A673 (cell line): Measurements from ENCODE around the gene HIPK1. TPM values are rescaled to one million over a fixed set of nuclear protein-coding genes. Genes with fewer than 3 reads are reported as not detected.
A peak's percentile ranks its signal among the peaks of the same experiment; 100 is the strongest.

Experiments
- BruUV-seq: library from RNA; stranded (reverse); fragments of 400-500 nt; replicated peaks from 2 replicates; lab custom pipeline; 2021; lab: Mats Ljungman, UMichigan
- CTCF ChIA-PET: fragments of 300-600 bp; sonication (Branson Sonifier 250); formaldehyde crosslinking; loops from one replicate; lab custom pipeline; 2022; ENCODE audit warnings: antibody characterized with exemption; lab: Charles Lee
- POLR2A ChIA-PET: fragments of 300-600 bp; sonication (Branson Sonifier 250); formaldehyde crosslinking; loops from one replicate; lab custom pipeline; 2022; ENCODE audit warnings: antibody characterized with exemption; ENCODE audit not compliant: low non-redundant PET; lab: Charles Lee
- DNase-seq: peaks from one replicate; pipeline ENCODE4 v3.0.0-alpha.2; 2015; ENCODE audit warnings: low spot score
- H3K27ac ChIP-seq: fragments of 200-600 bp; sonication (generic); 2 replicates; pipeline ENCODE4 v1.5.1; 2016; ENCODE audit warnings: mixed run types, low read depth, mild to moderate bottlenecking, mixed read lengths, antibody characterized with exemption, low read length; ENCODE audit not compliant: poor library complexity, severe bottlenecking
- H3K27me3 ChIP-seq: fragments of 200-600 bp; sonication (generic); replicated peaks from 2 replicates; pipeline ENCODE4 v1.6.1; 2017; ENCODE audit warnings: mixed run types, low read depth, mild to moderate bottlenecking, mixed read lengths, antibody characterized with exemption, low read length; ENCODE audit not compliant: insufficient read depth, poor library complexity
- H3K36me3 ChIP-seq: fragments of 200-600 bp; sonication (generic); 2 replicates; pipeline ENCODE4 v1.6.1; 2016; ENCODE audit warnings: mixed run types, mild to moderate bottlenecking, mixed read lengths, antibody characterized with exemption, low read length; ENCODE audit not compliant: insufficient read depth, poor library complexity, severe bottlenecking
- H3K4me1 ChIP-seq: fragments of 200-600 bp; sonication (generic); 2 replicates; pipeline ENCODE4 v1.6.1; 2017; ENCODE audit warnings: mixed run types, mild to moderate bottlenecking, mixed read lengths, antibody characterized with exemption, low read length; ENCODE audit not compliant: insufficient read depth, poor library complexity, severe bottlenecking
- H3K4me3 ChIP-seq: fragments of 200-600 bp; sonication (generic); 2 replicates; pipeline ENCODE4 v1.5.1; 2016; ENCODE audit warnings: low read depth, mixed run types, mild to moderate bottlenecking, mixed read lengths, low read length; ENCODE audit not compliant: poor library complexity, severe bottlenecking
- H3K9me3 ChIP-seq: fragments of 200-600 bp; sonication (generic); 2 replicates; pipeline ENCODE4 v1.6.1; 2016; ENCODE audit warnings: mixed run types, low read depth, mild to moderate bottlenecking, mixed read lengths, antibody characterized with exemption, low read length; ENCODE audit not compliant: poor library complexity, severe bottlenecking
- CTCF ChIP-seq: fragments of 300-800, 200-600 bp; sonication (generic); conservative IDR thresholded peaks from 2 replicates; pipeline ENCODE4 v1.5.1; 2017; ENCODE audit warnings: low read depth, mild to moderate bottlenecking, antibody characterized with exemption, low read length, moderate library complexity, mixed read lengths
- EZH2 ChIP-seq: fragments of 200-600 bp; sonication (generic); IDR thresholded peaks from 2 replicates; pipeline ENCODE4 v1.6.1; 2017; ENCODE audit warnings: borderline replicate concordance, low read depth, mild to moderate bottlenecking, mixed read lengths, antibody characterized with exemption, low read length; ENCODE audit not compliant: poor library complexity, severe bottlenecking
- intact Hi-C: fragments of 100-400 bp; cut with micrococcal nuclease; formaldehyde crosslinking; loops from one replicate; pipeline ENCODE4 v1.10.0; 2022; ENCODE audit not compliant: unreplicated experiment
- total RNA-seq: library from RNA; stranded (reverse); gene quantifications from 2 replicates; pipeline ENCODE4 v1.2.3, GENCODE V29; 2021

HIPK1 gene
- total RNA-seq, 1 experiment from 2014 or later, result 81.3 TPM

GRCh38 chr1:113977906-113978305 is 48.8 kb downstream of the HIPK1 start:
- H3K27ac ChIP-seq, result peak overlapping the region; percentile 96
- POLR2A ChIA-PET, result interaction anchor here (0.6 to 0.7 kb wide), 2 partner anchors 62 to 128 kb away, joined by 3 read pairs; no protein-coding TSS in a partner anchor
- no peak for DNase-seq
- no peaks in the 10 kb centered on the region for H3K27me3 ChIP-seq
- TF ChIP-seq EZH2, result no peak
- CTCF ChIA-PET, result interaction anchor here (1.4 kb wide), 1 partner anchor 176 kb away, joined by 4 read pairs; the partner anchor contains the start of gene SYT6
- no peaks in the 10 kb centered on the region for H3K9me3 ChIP-seq
- no TSS peak for BruUV-seq
- no peak overlapping the region for H3K4me3 ChIP-seq
- H3K4me1 ChIP-seq, result peaks cover 54% of the 10 kb centered on the region
- peaks cover 40% of the 10 kb centered on the region for H3K36me3 ChIP-seq
- intact Hi-C loops, result loop anchor here (2.0 to 5.0 kb wide), 8 partner anchors 141 to 694 kb away; partner anchors contain the start of gene DENND2C

- Histone ChIP-seq H3K27me3 (no peaks in the 10 kb centered on the region), H3K36me3 (peaks cover 32% of the 10 kb centered on the region), H3K27ac (peak within 1 kb of the TSS; percentile 96), H3K9me3 (no peaks in the 10 kb centered on the region), H3K4me3 (peak within 1 kb of the TSS; percentile 56), H3K4me1 (peaks cover 66% of the 10 kb centered on the region)
- TF ChIP-seq CTCF (peak; percentile 77), EZH2 (no peak)
- intact Hi-C loops, result loop anchor here (1.0 to 5.0 kb wide), 9 partner anchors 142 to 693 kb away; partner anchors contain the start of gene DENND2C
- peak; percentile 98 for DNase-seq
- POLR2A ChIA-PET, result interaction anchor here (0.5 to 1.0 kb wide), 3 partner anchors 38 to 1052 kb away, joined by 3 read pairs; no protein-coding TSS in a partner anchor
- CTCF ChIA-PET, result interaction anchor here (0.5 to 4.2 kb wide), 16 partner anchors 27 to 1160 kb away, joined by 3 to 41 read pairs (median 4); partner anchors contain the start of gene DENND2C
- BruUV-seq, result TSS peak; percentile 86
Observed at GRCh38 chr1:113978863-113979702, 50.0 kb downstream of the HIPK1 start, which contains the start of gene OLFML3. Gene OLFML3, plus strand, starts transcription at chr1:113979474. Its CDS starts 43 bp downstream, at chr1:113979517.

- Histone ChIP-seq H3K27me3 (no peaks in the 10 kb centered on the region), H3K4me1 (peaks cover 65% of the 10 kb centered on the region), H3K36me3 (peaks cover 28% of the 10 kb centered on the region), H3K9me3 (no peaks in the 10 kb centered on the region), H3K27ac (peak overlapping the region; percentile 96), H3K4me3 (peak overlapping the region; percentile 56)
- TF ChIP-seq CTCF, result no peak
- TF ChIP-seq EZH2, result no peak
- ChIA-PET POLR2A (no interaction called here), CTCF (interaction anchor here (0.5 to 4.2 kb wide), 4 partner anchors 26 to 302 kb away, joined by 3 to 41 read pairs (median 5); no protein-coding TSS in a partner anchor)
- intact Hi-C loops, result loop anchor here (10.0 kb wide), 1 partner anchor 95 kb away; no protein-coding TSS in a partner anchor
- BruUV-seq, result no TSS peak
- peak; percentile 84 for DNase-seq
Observed at GRCh38 chr1:113980110-113980509, 51.0 kb downstream of the HIPK1 start.
